WERI-Rb-1 (cell line): ENCODE measurements around the gene TRAPPC6A.
A peak's percentile ranks its signal among the peaks of the same experiment; 100 is the strongest.

Experiments used
- DNase-seq: peaks from one replicate; pipeline ENCODE4 v3.0.0-alpha.2; 2020
- H3K27ac ChIP-seq: fragments of 250-450 bp; sonication (Bioruptor Pico); 2 replicates; pipeline ENCODE4 v1.5.1; 2020; ENCODE audit warnings: mild to moderate bottlenecking, moderate library complexity
- H3K27me3 ChIP-seq: fragments of 250-450 bp; sonication (Bioruptor Pico); 2 replicates; pipeline ENCODE4 v1.5.1; 2021; ENCODE audit warnings: mild to moderate bottlenecking, low read depth, moderate library complexity; ENCODE audit not compliant: insufficient read depth, severe bottlenecking
- H3K36me3 ChIP-seq: fragments of 250-450 bp; sonication (Bioruptor Pico); 2 replicates; pipeline ENCODE4 v1.5.1; 2020; ENCODE audit warnings: mild to moderate bottlenecking, moderate library complexity
- H3K4me3 ChIP-seq: 2 replicates; pipeline ENCODE4 v1.5.1; 2011; ENCODE audit warnings: low read depth, mild to moderate bottlenecking, control low read depth, low read length
- H3K9me3 ChIP-seq: fragments of 250-450 bp; sonication (Bioruptor Pico); 2 replicates; pipeline ENCODE4 v1.5.1; 2021; ENCODE audit warnings: mild to moderate bottlenecking, moderate library complexity; ENCODE audit not compliant: severe bottlenecking
- CTCF ChIP-seq: IDR thresholded peaks from 2 replicates; pipeline ENCODE4 v1.5.1; 2011; ENCODE audit warnings: low read depth, mild to moderate bottlenecking, control low read depth, inconsistent platforms, low read length

The TRAPPC6A gene

DNA sequence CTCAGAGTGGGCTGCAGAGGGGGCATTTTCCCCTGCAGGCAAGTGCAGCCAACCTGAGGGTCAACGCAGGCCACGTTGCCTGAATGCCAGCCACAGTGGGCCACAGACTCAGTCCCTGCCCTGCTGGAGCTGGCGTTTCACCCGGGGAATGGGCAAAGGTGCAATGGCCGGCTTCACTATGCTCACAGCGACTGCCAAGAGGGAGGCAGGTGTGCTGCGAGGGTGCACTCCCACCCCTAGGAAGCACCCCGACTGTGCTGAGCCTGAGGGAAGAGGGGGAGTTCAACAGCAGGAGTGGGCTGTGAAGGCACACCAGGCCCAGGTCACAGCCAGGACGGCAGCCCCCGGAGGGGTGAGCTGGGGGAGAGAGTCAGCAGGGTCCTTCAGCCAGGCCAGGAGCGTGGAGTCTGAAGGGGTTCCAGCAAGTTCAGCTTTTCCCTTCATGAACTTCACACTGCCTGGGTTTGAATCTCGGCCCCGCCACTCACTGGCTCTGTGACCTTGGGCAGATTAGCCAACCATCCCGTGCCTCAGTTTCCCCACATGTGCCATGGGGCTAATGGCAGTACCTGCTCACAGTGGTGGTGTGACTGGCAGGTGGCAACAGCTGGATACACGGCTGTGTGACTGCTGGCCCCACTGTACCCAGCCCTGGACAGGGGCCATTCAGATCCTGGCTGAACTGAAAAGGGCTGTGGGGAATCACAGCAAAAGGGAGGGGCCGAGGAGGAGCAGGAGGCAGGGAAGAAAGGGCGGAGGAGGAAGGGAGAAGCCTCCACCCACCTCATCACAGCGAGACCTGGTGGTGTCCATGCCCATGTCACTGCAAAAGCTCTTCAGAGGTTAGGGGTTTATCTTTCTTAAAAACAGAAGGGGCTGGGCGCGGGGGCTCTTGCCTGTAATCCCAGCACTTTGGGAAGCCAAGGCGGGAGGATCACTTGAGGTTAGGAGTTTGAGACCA, 7.6 kb downstream of the TRAPPC6A start:
- DNase-seq, result no peak
- no peaks in the 10 kb centered on the region for H3K36me3 ChIP-seq
- H3K27ac ChIP-seq, result no peak overlapping the region
- TF ChIP-seq CTCF, result no peak
- no peaks in the 10 kb centered on the region for H3K27me3 ChIP-seq
- no peak overlapping the region for H3K4me3 ChIP-seq
- no peaks in the 10 kb centered on the region for H3K9me3 ChIP-seq

DNA sequence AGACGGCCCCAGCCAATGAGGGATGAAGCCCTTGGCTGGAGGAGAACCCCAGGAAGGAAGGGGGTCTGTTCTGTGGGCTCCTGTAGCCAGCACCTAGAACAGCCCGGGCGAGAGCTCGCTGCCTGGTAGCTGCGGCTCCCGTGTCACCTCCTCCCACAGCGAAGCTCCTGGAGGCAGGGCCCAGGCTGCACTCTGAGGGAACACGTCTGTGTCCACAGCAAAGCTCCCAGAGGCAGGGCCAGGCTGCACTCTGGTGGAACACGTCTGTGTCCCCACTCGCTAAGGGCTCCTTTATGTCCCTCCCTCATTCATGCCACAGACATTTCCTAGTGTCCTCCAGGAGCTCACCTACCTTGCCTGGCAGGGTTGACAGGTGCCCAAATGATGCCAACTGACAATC, 8.4 kb downstream of the TRAPPC6A start:
- TF ChIP-seq CTCF, result no peak
- H3K36me3 ChIP-seq, result no peaks in the 10 kb centered on the region; the same call in 1 of the 2 replicates
- no peak overlapping the region for H3K27ac ChIP-seq
- H3K9me3 ChIP-seq, result no peaks in the 10 kb centered on the region
- no peaks in the 10 kb centered on the region for H3K27me3 ChIP-seq
- DNase-seq, result no peak
- no peak overlapping the region for H3K4me3 ChIP-seq

- Histone ChIP-seq H3K36me3 (no peaks in the 10 kb centered on the region; the same call in 1 of the 2 replicates), H3K27ac (peak overlapping the region; percentile 12; the same call in 1 of the 2 replicates), H3K9me3 (no peaks in the 10 kb centered on the region), H3K4me3 (no peak overlapping the region), H3K27me3 (no peaks in the 10 kb centered on the region)
- peak; percentile 60 for DNase-seq
- TF ChIP-seq CTCF, result peak; percentile 30
Measured at GRCh38 chr19:45168767-45169351, 9.2 kb downstream of the TRAPPC6A start.

GRCh38 chr19:45166723-45167252, 11.2 kb downstream of the TRAPPC6A start:
- Histone ChIP-seq H3K27ac (peak overlapping the region; percentile 59), H3K9me3 (no peaks in the 10 kb centered on the region), H3K4me3 (no peak overlapping the region), H3K27me3 (no peaks in the 10 kb centered on the region), H3K36me3 (no peaks in the 10 kb centered on the region; the same call in 1 of the 2 replicates)
- TF ChIP-seq CTCF, result no peak
- peak; percentile 28 for DNase-seq

DNA sequence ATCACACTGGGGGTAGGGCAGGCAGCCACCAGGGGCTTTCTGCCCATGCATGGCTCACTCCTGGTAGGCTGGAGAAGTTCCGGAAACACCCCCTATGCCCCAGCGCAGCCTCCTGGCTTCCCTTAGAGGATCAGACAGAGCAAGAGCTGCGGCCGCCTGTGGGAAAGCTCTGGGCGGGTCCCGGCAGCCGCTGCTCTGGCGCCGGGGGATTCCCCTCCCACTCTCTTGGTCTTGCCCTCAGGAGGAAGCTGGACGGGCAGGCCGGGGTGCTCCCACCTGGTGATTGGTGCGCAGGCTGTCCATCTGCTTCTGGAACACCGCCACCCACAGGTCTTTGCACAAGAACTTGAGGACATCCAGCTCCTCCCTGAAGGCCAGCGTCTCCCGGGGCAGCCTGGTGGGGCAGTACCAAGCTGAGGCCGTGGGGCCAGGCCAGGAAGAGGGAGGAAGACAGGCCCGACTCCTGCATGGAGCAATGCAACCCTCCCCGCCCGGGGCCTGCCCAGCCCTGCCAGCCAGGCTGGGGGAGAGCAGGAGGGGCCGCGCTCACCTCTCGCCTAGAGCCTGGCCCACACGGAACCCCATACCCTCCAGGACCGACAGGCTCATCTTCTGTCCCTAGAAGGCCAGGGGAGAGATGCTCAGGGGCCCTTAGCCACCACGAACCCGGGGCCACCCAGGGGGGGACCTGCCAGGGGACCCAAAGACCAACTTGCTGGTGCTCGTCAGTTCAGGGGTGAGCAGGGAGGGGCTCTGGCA, 13.3 kb downstream of the TRAPPC6A start:
- peak; percentile 96 for DNase-seq

More for the DNA sequence above, 13.3 kb downstream of the TRAPPC6A start:
- H3K27ac ChIP-seq, result peak overlapping the region; percentile 67
- H3K9me3 ChIP-seq, result no peaks in the 10 kb centered on the region
- H3K27me3 ChIP-seq, result no peaks in the 10 kb centered on the region
- TF ChIP-seq CTCF, result peak; percentile 39; the same call in 1 of the 2 replicates
- H3K4me3 ChIP-seq, result 0 out of 2 replicates have a peak overlapping the region, but pooled peaks have one; percentile 1
- no peaks in the 10 kb centered on the region; the same call in 1 of the 2 replicates for H3K36me3 ChIP-seq
